Spinal cord (tissue), 10 donors: ENCODE data around the gene ZFYVE28. TPM values are rescaled to one million over a fixed set of nuclear protein-coding genes. Genes with fewer than 3 reads are reported as not detected.

Experiments
- DNase-seq, 6 donors: peaks; one replicate each; pipeline versions ENCODE4 v3.0.0 to v3.0.0-alpha.2; 2013 to 2015; ENCODE audit warnings: low spot score in 6 of 6, low read depth in 4 of 6
- H3K27ac ChIP-seq: one replicate; pipeline ENCODE4 v1.5.1; 2013; ENCODE audit warnings: low read depth, low read length, control low read depth
- H3K27me3 ChIP-seq: one replicate; pipeline ENCODE4 v1.6.1; 2013; ENCODE audit warnings: low read length; ENCODE audit not compliant: control insufficient read depth, insufficient read depth
- H3K36me3 ChIP-seq: one replicate; pipeline ENCODE4 v1.6.1; 2013; ENCODE audit warnings: low read length; ENCODE audit not compliant: control insufficient read depth, insufficient read depth
- H3K4me1 ChIP-seq: one replicate; pipeline ENCODE4 v1.6.1; 2013; ENCODE audit warnings: low read length; ENCODE audit not compliant: control insufficient read depth, insufficient read depth
- H3K4me3 ChIP-seq: one replicate; pipeline ENCODE4 v1.5.1; 2013; ENCODE audit warnings: low read depth, low read length, control low read depth
- H3K9me3 ChIP-seq: one replicate; pipeline ENCODE4 v1.6.1; 2013; ENCODE audit warnings: low read length; ENCODE audit not compliant: control insufficient read depth, insufficient read depth
- WGBS: methylation state at CpG from one replicate; pipeline ENCODE4 v1.1.5; 2013; ENCODE audit warnings: missing lambda C conversion rate; ENCODE audit not compliant: insufficient coverage; 5-methylcytosine and 5-hydroxymethylcytosine counted together
- polyA plus RNA-seq, 2 donors: library from polyadenylated mRNA; unstranded; fragments of 120-200 nt; gene quantifications; one replicate each; pipeline ENCODE4 v1.2.1, GENCODE V29; 2013; ENCODE audit not compliant: insufficient read length in 2 of 2
- total RNA-seq, 2 donors: library from RNA; depleted of rRNA in 1 of 2; stranded (reverse); fragments of 120-200 nt in 1 of 2; fragments of >200 nt in 1 of 2; gene quantifications; one replicate each; pipeline versions ENCODE4 v1.2.3 to v1.2.4, GENCODE V29; 2013 to 2014
- donor health status: healthy.

ZFYVE28 gene
- total and polyA plus RNA-seq, 4 donors = 7.9 to 13.9 (median 9.8) TPM

GRCh38 chr4:2446656-2447564 is 28.5 kb upstream of the ZFYVE28 start:
- no peak overlapping the region for H3K27ac ChIP-seq
- peaks cover 10% of the 10 kb centered on the region for H3K36me3 ChIP-seq
- no peak for DNase-seq
- no peak overlapping the region for H3K4me3 ChIP-seq
- no peaks in the 10 kb centered on the region for H3K9me3 ChIP-seq
- H3K4me1 ChIP-seq = no peaks in the 10 kb centered on the region
- H3K27me3 ChIP-seq = no peaks in the 10 kb centered on the region
- WGBS = 87% methylated on average over 2 of the region's 3 CpGs

- H3K27ac ChIP-seq = no peak overlapping the region
- peaks cover 10% of the 10 kb centered on the region for H3K36me3 ChIP-seq
Measured at GRCh38 chr4:2445571-2445970, 27.1 kb upstream of the ZFYVE28 start.

GRCh38 chr4:2445130-2445529 is 26.7 kb upstream of the ZFYVE28 start:
- no peaks in the 10 kb centered on the region for H3K27me3 ChIP-seq
- no peak overlapping the region for H3K4me3 ChIP-seq
- DNase-seq = no peak
- no peak overlapping the region for H3K27ac ChIP-seq
- H3K4me1 ChIP-seq = no peaks in the 10 kb centered on the region
- WGBS = 89% methylated on average over 7 of the region's 9 CpGs
- H3K9me3 ChIP-seq = no peaks in the 10 kb centered on the region
- peaks cover 6% of the 10 kb centered on the region for H3K36me3 ChIP-seq

More at GRCh38 chr4:2445571-2445970, 27.1 kb upstream of the ZFYVE28 start:
- 91% methylated on average over 3 of the region's 6 CpGs for WGBS
- no peak for DNase-seq
- Histone ChIP-seq H3K27me3 (no peaks in the 10 kb centered on the region), H3K4me1 (no peaks in the 10 kb centered on the region), H3K4me3 (no peak overlapping the region), H3K9me3 (no peaks in the 10 kb centered on the region)

GRCh38 chr4:2443956-2444740 is 25.7 kb upstream of the ZFYVE28 start:
- H3K27me3 ChIP-seq = no peaks in the 10 kb centered on the region
- WGBS = 77% methylated on average over 4 of the region's 7 CpGs
- no peaks in the 10 kb centered on the region for H3K4me1 ChIP-seq
- no peak overlapping the region for H3K27ac ChIP-seq
- DNase-seq = no peak
- no peak overlapping the region for H3K4me3 ChIP-seq
- peaks cover 4% of the 10 kb centered on the region for H3K36me3 ChIP-seq
- no peaks in the 10 kb centered on the region for H3K9me3 ChIP-seq

- DNase-seq = no peak
- H3K36me3 ChIP-seq = peaks cover 6% of the 10 kb centered on the region
- H3K4me1 ChIP-seq = no peaks in the 10 kb centered on the region
- 86% methylated on average over 18 of the region's 20 CpGs for WGBS
- no peak overlapping the region for H3K4me3 ChIP-seq
- no peaks in the 10 kb centered on the region for H3K27me3 ChIP-seq
- no peak overlapping the region for H3K27ac ChIP-seq
- H3K9me3 ChIP-seq = no peaks in the 10 kb centered on the region
Measured at GRCh38 chr4:2443061-2443730, 24.8 kb upstream of the ZFYVE28 start.

- Histone ChIP-seq H3K4me1 (no peaks in the 10 kb centered on the region), H3K27ac (no peak overlapping the region)
- DNase-seq = no peak
Measured at GRCh38 chr4:2442175-2442993, 23.9 kb upstream of the ZFYVE28 start.

GRCh38 chr4:2441393-2442174 is 23.1 kb upstream of the ZFYVE28 start:
- 63% methylated on average over 9 of the region's 14 CpGs for WGBS
- no peak for DNase-seq

More at GRCh38 chr4:2442175-2442993, 23.9 kb upstream of the ZFYVE28 start:
- 79% methylated on average over 15 of the region's 20 CpGs for WGBS
- Histone ChIP-seq H3K4me3 (no peak overlapping the region), H3K36me3 (peaks cover 6% of the 10 kb centered on the region), H3K9me3 (no peaks in the 10 kb centered on the region), H3K27me3 (no peaks in the 10 kb centered on the region)

GRCh38 chr4:2438822-2439718 is 20.6 kb upstream of the ZFYVE28 start:
- no peaks in the 10 kb centered on the region for H3K9me3 ChIP-seq
- no peak overlapping the region for H3K27ac ChIP-seq
- H3K4me3 ChIP-seq = no peak overlapping the region
- DNase-seq = no peak
- H3K27me3 ChIP-seq = no peaks in the 10 kb centered on the region
- H3K4me1 ChIP-seq = peaks cover 11% of the 10 kb centered on the region
- WGBS = 74% methylated on average over 13 of the region's 16 CpGs
- peaks cover 6% of the 10 kb centered on the region for H3K36me3 ChIP-seq

More at GRCh38 chr4:2441393-2442174, 23.1 kb upstream of the ZFYVE28 start:
- Histone ChIP-seq H3K36me3 (peaks cover 9% of the 10 kb centered on the region), H3K4me3 (no peak overlapping the region), H3K4me1 (peaks cover 4% of the 10 kb centered on the region), H3K27me3 (no peaks in the 10 kb centered on the region), H3K9me3 (no peaks in the 10 kb centered on the region), H3K27ac (no peak overlapping the region)
